Duodenal mucosa (tissue), 2 donors: Measurements from ENCODE around the gene OR5M8.

Experiments used
- H3K27ac ChIP-seq: one replicate; pipeline ENCODE4 v1.7.0; 2013; ENCODE audit warnings: low read depth, low read length
- H3K27me3 ChIP-seq, 2 donors: one replicate each; pipeline ENCODE4 v1.7.0; 2013; ENCODE audit warnings: low read length in 2 of 2, control low read depth in 1 of 2; ENCODE audit not compliant: insufficient read depth in 2 of 2, control insufficient read depth in 1 of 2
- H3K36me3 ChIP-seq, 2 donors: one replicate each; pipeline ENCODE4 v1.7.0; 2013; ENCODE audit warnings: low read length in 2 of 2, control low read depth in 1 of 2; ENCODE audit not compliant: insufficient read depth in 2 of 2, control insufficient read depth in 1 of 2
- H3K4me1 ChIP-seq, 2 donors: one replicate each; pipeline ENCODE4 v1.7.0; 2013; ENCODE audit warnings: low read length in 2 of 2, control low read depth in 1 of 2; ENCODE audit not compliant: insufficient read depth in 2 of 2, control insufficient read depth in 1 of 2
- H3K4me3 ChIP-seq, 2 donors: one replicate each; pipeline ENCODE4 v1.7.0; 2013; ENCODE audit warnings: low read length in 2 of 2, low read depth in 1 of 2
- H3K9ac ChIP-seq, 2 donors: one replicate each; pipeline ENCODE4 v1.7.0; 2013; ENCODE audit warnings: low read length in 2 of 2, low read depth in 1 of 2
- H3K9me3 ChIP-seq, 2 donors: one replicate each; pipeline ENCODE4 v1.7.0; 2013; ENCODE audit warnings: low read length in 2 of 2, control low read depth in 1 of 2; ENCODE audit not compliant: control insufficient read depth in 1 of 2

The OR5M8 gene

GRCh38 chr11:56473252-56473651 lies 17.9 kb downstream of the OR5M8 start, which contains the start of gene OR5M3:
TSS of gene OR5M3 (minus strand) at chr11:56473352. CDS start at chr11:56470497, 2,855 bp downstream.
- Histone ChIP-seq H3K27ac (no peak within 1 kb of the TSS), H3K4me1 (no peaks in the 10 kb centered on the region), H3K36me3 (no peaks in the 10 kb centered on the region), H3K9me3 (no peaks in the 10 kb centered on the region), H3K4me3 (no peak within 1 kb of the TSS), H3K27me3 (no peaks in the 10 kb centered on the region), H3K9ac (no peak within 1 kb of the TSS)

DNA sequence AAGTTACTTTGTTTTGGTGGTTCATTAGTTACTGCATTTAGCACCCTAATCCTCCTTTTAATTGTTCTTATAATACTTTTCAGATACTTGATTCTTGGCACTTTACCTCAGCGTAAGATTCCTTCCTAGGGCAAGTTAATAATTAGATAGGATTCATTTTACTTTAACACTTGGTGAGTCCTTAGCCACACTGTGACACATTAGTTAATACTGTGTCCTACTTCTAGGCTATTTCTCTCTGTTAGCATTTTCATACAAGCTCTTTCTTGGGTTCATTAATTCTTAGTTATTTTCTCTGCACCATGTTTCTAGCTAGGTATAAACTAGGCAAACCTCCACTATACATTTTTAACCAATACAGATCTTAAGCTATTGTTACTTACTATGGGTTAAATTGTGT lies 34.1 kb downstream of the OR5M8 start:
- Histone ChIP-seq H3K4me1 (no peaks in the 10 kb centered on the region), H3K36me3 (no peaks in the 10 kb centered on the region), H3K27me3 (no peaks in the 10 kb centered on the region), H3K9me3 (peaks cover 8 to 24% of the 10 kb centered on the region in 2 donors), H3K9ac (no peak overlapping the region), H3K27ac (no peak overlapping the region), H3K4me3 (no peak overlapping the region)

DNA sequence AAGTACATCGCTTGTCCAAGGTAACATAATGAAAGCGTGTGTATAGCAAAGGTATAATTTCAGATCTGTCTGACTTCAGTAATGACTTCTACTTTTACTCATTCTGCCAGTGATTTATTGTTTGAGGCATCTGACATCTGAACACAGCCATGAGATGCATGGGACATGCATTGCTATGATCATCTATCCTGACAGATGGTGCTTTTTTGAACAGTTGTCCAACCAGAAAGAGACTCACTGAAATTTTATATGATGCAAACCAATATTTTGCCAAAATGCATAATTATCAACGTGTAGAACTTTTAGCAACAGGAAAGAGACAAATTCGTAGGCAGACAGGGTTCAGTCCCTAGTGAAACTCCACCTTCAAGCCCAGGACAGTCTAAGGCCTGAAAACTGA lies 37.6 kb downstream of the OR5M8 start:
- Histone ChIP-seq H3K9me3 (peaks cover 3 to 10% of the 10 kb centered on the region in 2 donors), H3K27me3 (no peaks in the 10 kb centered on the region), H3K4me3 (no peak overlapping the region), H3K9ac (no peak overlapping the region), H3K4me1 (no peaks in the 10 kb centered on the region), H3K27ac (no peak overlapping the region), H3K36me3 (no peaks in the 10 kb centered on the region)
